ENCODE data around the gene PRR30.
"Not testable (repeated sequence)": the region's sequence is repeated elsewhere in the genome, so short reads cannot be mapped to it uniquely, and the experiment has no call there.

The PRR30 gene

DNA sequence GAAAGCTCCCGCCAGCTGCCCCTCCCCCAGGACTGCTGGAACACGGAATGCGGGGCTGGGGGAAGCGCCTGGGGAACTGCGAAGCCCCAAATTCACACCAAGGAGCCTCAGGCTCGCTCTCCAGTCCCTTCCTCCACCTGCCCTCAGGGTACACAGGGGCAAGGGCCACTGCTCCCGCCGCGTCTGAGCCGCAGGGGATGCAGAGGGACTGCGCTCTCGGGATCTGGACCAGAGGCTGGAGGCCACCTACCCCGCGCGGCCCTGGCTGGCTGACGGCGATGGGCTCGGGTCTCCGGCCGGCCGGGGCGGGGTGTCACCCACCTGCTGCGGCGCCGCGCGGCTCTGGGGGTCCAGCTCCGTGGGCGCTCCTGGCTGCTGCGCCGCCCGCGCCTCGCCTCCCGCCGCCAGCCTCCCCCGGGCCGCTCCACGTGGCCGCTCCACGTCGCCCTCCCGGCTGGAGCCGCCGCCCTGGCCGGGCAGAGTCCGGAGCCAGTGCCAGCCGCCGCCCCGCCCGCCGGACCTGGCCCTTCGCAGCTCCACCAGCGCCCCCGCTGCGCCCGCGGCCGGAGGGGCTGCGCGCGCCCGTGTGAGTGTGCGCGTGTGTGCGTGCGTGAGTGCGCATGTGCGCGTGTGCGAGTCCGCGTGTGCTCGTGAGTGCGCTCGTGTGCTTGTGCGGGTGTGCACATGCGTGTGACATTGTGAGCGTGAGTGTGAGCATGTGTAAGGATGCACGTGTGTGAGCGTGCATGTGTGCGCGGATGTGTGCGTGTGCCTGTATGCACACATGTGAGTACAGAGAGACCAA, 20.5 kb downstream of the PRR30 start, which contains the start of gene CGREF1:
CGREF1 (minus strand) TSS at position 604 of the 805 bp plus-strand sequence. CDS start 14,762 bp downstream, outside the sequence.
- DNase-seq (ENCODE audit: insufficient read length, low spot score) (peak; percentile 55), FAIRE-seq (peak; percentile 94)
- TF ChIP-seq SPI1 (IDR thresholded peaks at IDR 0.05; ENCODE audit: low read depth, low read length) (no peak), POU2F2 (IDR thresholded peaks at IDR 0.05; ENCODE audit: low read depth, low read length) (no peak), POLR2AphosphoS5 (IDR thresholded peaks at IDR 0.05; ENCODE audit: low read depth, low read length) (no peak)

DNA sequence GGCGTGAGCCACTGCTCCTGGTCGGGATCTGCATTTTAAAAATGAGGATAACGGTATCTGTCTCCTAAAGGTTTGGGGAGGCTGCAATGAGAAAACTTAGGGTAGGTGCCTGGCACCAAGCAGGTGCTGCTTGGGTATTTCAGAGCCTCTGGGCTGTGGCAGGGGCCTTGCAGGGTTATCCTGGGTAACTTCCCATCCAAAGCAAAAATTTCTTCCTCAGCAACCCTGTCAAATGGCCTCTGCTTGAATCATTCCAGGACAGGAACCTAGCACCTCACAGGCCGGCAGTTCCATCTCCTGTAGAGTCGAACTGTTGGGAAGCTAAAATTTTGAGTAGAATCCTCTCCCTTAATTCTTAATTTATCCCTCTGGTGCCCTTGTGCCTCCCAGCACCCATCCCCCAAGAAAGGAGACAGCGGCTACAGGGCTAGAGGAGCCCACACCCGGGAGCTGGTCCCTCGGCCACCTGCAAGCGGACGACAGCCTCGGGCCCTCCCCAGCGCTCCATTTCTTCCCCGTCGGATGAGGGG, 21.1 kb downstream of the PRR30 start:
- TF ChIP-seq PAX5 (IDR thresholded peaks at IDR 0.05; ENCODE audit: insufficient read depth, low read length, severe bottlenecking): no peak
- TF ChIP-seq POLR2AphosphoS5 (IDR thresholded peaks at IDR 0.05; ENCODE audit: low read depth, low read length): no peak
- TF ChIP-seq POU2F2 (IDR thresholded peaks at IDR 0.05; ENCODE audit: low read depth, low read length): no peak
- DNase-seq (ENCODE audit: insufficient read length, low spot score) (no peak), FAIRE-seq (no peak)

DNA sequence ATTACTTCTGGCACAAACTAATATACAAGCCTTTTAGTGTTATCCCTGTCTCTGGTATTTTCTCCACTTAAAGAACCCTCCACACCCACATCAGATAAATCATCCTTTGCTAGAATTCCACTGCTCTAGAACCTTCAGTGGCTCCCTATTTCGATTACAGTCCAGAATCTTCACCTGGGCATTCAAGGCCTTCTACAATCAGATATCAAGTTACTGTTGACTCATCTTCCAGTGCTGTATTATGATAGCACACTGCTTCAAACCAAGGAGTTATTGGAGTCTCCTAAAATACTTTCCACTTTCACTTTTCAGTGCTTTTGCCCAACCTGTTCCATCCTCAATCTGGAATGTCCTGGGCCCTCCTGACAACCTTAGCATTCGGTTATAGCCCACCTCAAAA, 23.7 kb downstream of the PRR30 start:
- TF ChIP-seq SPI1 (IDR thresholded peaks at IDR 0.05; ENCODE audit: low read depth, low read length) (no peak), POU2F2 (IDR thresholded peaks at IDR 0.05; ENCODE audit: low read depth, low read length) (no peak), POLR2A (IDR thresholded peaks at IDR 0.05; ENCODE audit: low read depth, low read length) (no peak), TAF1 (IDR thresholded peaks at IDR 0.05; ENCODE audit: low read depth, low read length) (no peak), POLR2AphosphoS5 (IDR thresholded peaks at IDR 0.05; ENCODE audit: low read depth, low read length) (no peak), PAX5 (IDR thresholded peaks at IDR 0.05; ENCODE audit: insufficient read depth, low read length, severe bottlenecking) (no peak)
- FAIRE-seq: no peak

DNA sequence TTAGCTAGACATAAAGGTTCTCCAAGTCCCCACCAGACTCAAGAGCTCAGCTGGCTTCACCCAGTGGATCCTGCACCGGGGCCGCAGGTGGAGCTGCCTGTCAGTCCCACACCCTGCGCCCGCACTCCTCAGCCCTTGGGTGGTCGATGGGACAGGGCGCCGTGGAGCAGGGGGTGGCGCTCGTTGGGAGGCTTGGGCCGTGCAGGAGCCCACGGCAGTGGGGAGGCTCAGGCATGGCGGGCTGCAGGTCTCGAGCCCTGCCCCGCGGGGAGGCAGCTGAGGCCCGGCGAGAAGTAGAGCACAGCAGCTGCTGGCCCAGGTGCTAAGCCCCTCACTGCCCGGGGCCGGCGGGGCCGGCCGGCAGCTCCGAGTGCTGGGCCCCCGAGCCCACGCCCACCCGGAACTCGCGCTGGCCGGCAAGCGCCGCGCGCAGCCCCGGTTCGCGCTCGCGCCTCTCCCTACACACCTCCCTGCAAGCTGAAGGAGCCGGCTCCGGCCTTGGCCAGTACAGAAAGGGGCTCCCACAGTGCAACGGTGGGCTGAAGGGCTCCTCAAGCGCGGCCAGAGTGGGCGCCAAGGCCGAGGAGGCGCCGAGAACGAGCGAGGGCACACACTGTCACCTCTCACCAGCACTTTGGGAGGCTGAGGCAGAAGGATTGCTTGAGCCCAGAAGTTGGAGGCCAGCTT, 27.7 kb downstream of the PRR30 start:
- FAIRE-seq; DNase-seq (ENCODE audit: insufficient read length, low spot score): not testable (repeated sequence)

More for the DNA sequence above, 23.7 kb downstream of the PRR30 start:
- no peak for DNase-seq (ENCODE audit: insufficient read length, low spot score)

DNA sequence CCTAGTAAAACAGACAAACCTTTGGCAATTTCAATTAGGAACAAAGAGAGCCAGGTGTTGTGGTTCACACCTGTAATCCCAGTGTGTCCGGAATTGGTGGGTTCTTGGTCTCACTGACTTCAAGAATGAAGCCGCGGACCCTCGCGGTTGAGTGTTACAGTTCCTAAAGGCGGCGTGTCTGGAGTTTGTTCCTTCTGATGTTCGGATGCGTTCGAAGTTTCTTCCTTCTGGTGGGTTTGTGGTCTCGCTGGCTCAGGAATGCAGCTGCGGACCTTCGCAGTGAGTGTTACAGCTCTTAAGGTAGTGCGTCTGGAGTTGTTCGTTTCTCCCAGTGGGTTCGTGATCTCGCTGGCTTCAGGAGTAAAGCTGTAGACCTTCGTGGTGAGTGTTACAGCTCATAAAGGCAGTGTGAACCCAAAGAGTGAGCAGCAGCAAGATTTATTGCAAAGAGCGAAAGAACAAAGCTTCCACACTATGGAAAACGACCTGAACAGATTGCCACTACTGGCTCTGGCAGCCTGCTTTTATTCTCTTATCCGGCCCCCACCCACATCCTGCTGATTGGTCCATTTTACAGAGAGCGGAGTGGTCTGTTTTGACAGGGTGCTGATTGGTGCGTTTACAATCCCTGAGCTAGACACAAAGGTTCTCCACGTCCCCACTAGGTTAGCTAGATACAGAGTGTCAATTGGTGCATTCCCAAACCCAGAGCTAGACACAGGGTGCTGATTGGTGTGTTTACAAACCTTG, 28.4 kb downstream of the PRR30 start:
- FAIRE-seq; DNase-seq (ENCODE audit: insufficient read length, low spot score): not testable (repeated sequence)

DNA sequence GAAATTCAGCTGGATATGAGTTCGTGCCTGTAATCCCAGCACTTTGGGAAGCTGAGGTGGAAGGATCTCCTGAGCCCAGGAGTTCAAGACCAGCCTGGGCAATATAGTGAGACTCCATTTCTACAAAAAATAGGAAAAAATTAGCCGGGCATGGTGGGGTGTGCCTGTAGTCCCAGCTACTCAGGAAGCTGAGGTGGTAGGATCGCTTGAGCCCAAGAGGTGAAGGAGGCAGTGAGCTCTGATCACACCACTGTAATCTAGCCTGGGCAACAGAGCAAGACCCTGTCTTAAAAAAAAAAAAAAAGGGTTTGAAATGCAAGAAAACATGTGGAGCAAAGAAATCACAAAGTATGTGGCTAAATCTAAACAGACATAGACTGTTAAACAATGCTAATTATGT, 30.1 kb downstream of the PRR30 start:
- no peak for DNase-seq (ENCODE audit: insufficient read length, low spot score)
- FAIRE-seq: no peak
- TF ChIP-seq TAF1 (IDR thresholded peaks at IDR 0.05; ENCODE audit: low read depth, low read length) (no peak), PAX5 (IDR thresholded peaks at IDR 0.05; ENCODE audit: insufficient read depth, low read length, severe bottlenecking) (no peak), POU2F2 (IDR thresholded peaks at IDR 0.05; ENCODE audit: low read depth, low read length) (no peak), POLR2A (IDR thresholded peaks at IDR 0.05; ENCODE audit: low read depth, low read length) (no peak), SPI1 (IDR thresholded peaks at IDR 0.05; ENCODE audit: low read depth, low read length) (no peak), POLR2AphosphoS5 (IDR thresholded peaks at IDR 0.05; ENCODE audit: low read depth, low read length) (no peak)

DNA sequence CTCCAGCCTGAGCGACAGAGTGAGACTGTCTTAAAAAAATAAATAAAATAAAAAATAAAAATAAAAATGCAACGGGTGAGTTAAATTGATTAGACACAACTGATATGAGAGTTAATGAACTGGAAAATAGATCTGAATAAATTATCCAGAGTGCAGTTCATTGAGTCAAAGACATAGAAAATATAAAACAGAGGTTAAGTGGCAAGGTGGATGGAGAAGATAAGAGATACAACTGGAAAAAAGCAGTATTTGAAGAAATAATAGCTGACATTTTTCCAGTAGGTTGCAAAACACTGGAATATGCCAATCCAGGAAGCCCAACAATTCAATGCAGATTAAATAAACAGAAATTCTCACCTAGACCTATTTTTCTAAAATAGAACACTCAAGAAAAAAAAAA, 31.0 kb downstream of the PRR30 start:
- no peak for FAIRE-seq
- TF ChIP-seq PAX5 (IDR thresholded peaks at IDR 0.05; ENCODE audit: insufficient read depth, low read length, severe bottlenecking) (no peak), TAF1 (IDR thresholded peaks at IDR 0.05; ENCODE audit: low read depth, low read length) (no peak), POLR2A (IDR thresholded peaks at IDR 0.05; ENCODE audit: low read depth, low read length) (no peak), SPI1 (IDR thresholded peaks at IDR 0.05; ENCODE audit: low read depth, low read length) (no peak), POU2F2 (IDR thresholded peaks at IDR 0.05; ENCODE audit: low read depth, low read length) (no peak), POLR2AphosphoS5 (IDR thresholded peaks at IDR 0.05; ENCODE audit: low read depth, low read length) (no peak)
- DNase-seq (ENCODE audit: insufficient read length, low spot score): no peak

DNA sequence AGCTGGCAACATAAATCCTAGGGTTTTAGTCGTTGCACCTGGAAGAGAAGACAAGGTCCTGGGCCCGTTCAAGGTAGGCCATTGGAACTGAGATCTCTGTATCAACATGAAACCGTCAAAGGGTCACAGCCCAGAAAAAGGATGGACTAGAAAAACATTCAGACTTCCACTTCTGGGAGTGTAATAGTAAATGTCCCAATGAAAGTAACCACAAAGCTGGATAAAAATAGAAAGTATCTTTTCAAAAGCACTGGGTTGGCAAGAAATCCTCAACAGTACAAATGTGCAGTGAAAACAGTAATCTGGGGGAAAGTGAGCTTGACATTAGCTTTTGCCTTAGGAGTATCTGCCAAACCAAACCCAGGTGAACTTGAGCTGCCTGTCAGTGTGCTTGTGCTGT, 33.2 kb downstream of the PRR30 start:
- TF ChIP-seq POU2F2 (IDR thresholded peaks at IDR 0.05; ENCODE audit: low read depth, low read length) (no peak), SPI1 (IDR thresholded peaks at IDR 0.05; ENCODE audit: low read depth, low read length) (no peak), TAF1 (IDR thresholded peaks at IDR 0.05; ENCODE audit: low read depth, low read length) (no peak), POLR2A (IDR thresholded peaks at IDR 0.05; ENCODE audit: low read depth, low read length) (no peak), POLR2AphosphoS5 (IDR thresholded peaks at IDR 0.05; ENCODE audit: low read depth, low read length) (no peak)
- FAIRE-seq: no peak
- DNase-seq (ENCODE audit: insufficient read length, low spot score): no peak

DNA sequence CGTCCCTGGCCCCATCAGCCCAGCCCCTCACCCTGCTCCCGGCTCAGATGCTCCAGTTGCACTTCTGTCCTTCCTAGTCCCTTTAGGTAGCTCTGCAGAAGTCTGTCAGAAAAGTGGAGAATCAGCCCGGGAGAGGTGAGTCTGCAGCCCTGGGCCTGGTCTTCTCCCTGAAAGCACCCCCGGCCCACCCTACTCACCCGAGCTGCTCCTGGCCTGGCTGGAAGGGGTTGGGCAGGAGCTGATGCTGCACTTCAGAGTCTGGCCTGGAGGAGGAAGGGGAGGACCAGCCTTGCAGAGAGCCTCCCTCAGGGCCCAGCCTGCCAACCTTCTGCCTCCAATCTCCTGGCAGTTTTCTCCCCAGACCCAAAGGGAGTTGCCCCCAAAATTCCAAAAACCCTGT, 36.9 kb downstream of the PRR30 start:
- FAIRE-seq: no peak
- DNase-seq (ENCODE audit: insufficient read length, low spot score): no peak
- TF ChIP-seq PAX5 (IDR thresholded peaks at IDR 0.05; ENCODE audit: insufficient read depth, low read length, severe bottlenecking) (no peak), TAF1 (IDR thresholded peaks at IDR 0.05; ENCODE audit: low read depth, low read length) (no peak), POU2F2 (IDR thresholded peaks at IDR 0.05; ENCODE audit: low read depth, low read length) (no peak), POLR2A (IDR thresholded peaks at IDR 0.05; ENCODE audit: low read depth, low read length) (no peak), SPI1 (IDR thresholded peaks at IDR 0.05; ENCODE audit: low read depth, low read length) (no peak), POLR2AphosphoS5 (IDR thresholded peaks at IDR 0.05; ENCODE audit: low read depth, low read length) (no peak)

DNA sequence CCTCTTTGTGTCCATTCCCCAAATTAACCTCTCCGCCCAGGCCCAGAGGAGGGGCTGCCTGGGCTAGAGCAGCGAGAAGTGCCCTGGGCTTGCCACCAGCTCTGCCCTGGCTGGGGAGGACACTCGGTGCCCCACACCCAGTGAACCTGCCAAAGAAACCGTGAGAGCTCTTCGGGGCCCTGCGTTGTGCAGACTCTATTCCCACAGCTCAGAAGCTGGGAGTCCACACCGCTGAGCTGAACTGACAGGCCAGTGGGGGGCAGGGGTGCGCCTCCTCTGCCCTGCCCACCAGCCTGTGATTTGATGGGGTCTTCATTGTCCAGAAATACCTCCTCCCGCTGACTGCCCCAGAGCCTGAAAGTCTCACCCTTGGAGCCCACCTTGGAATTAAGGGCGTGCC, 39.2 kb downstream of the PRR30 start:
- TF ChIP-seq POU2F2 (IDR thresholded peaks at IDR 0.05; ENCODE audit: low read depth, low read length): no peak
- TF ChIP-seq PAX5 (IDR thresholded peaks at IDR 0.05; ENCODE audit: insufficient read depth, low read length, severe bottlenecking): no peak
- no peak for FAIRE-seq
- no peak for DNase-seq (ENCODE audit: insufficient read length, low spot score)
